CD1c-positive myeloid dendritic cell (primary cell): ENCODE data around the gene TET1.
A peak's percentile ranks its signal among the peaks of the same experiment; 100 is the strongest.
"Not testable (repeated sequence)": the region's sequence is repeated elsewhere in the genome, so short reads cannot be mapped to it uniquely, and the experiment has no call there.

ENCODE experiments used
- DNase-seq: peaks from one replicate; pipeline ENCODE4 v3.0.0-alpha.2; 2016; ENCODE audit errors: extremely low spot score

TET1 gene

DNA sequence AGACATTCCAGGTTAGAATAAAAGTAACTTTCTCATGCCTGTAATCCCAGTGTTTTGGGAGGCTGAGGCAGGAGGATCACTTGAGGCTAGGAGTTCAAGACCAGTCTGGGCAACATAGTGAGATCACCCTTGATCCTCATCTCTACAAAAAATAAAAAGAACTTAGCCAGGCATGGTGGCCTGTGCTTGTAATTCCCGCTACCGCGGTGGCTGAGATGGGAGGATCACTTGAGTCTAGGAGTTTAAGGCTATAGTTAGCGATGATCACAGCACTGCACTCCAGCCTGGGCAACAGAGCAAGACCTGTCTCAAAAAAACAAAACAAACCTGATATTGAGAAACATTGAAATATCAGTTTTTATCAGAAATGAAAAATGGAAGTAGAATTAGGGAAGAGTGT lies 4.6 kb downstream of the TET1 start:
- DNase-seq: no peak

DNA sequence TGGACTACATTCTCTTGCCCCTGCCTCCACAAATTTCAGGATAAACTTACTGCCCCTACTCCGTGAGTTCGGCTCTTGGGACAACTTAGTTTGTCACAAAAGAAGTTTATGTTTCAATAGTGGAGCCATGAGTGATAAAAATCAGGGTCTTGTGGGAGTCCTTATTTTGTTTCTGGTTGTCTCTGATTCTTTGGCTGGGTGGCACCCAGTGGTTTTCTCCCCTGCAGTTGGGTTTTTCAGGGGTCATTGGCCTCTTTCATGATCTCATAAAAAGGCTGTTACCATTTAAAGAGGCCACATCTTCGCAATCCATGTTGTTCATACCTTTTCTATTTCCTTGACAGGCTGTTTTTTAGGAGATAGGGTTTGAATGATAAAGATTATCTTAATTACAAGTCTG lies 5.5 kb downstream of the TET1 start:
- DNase-seq: no peak

DNA sequence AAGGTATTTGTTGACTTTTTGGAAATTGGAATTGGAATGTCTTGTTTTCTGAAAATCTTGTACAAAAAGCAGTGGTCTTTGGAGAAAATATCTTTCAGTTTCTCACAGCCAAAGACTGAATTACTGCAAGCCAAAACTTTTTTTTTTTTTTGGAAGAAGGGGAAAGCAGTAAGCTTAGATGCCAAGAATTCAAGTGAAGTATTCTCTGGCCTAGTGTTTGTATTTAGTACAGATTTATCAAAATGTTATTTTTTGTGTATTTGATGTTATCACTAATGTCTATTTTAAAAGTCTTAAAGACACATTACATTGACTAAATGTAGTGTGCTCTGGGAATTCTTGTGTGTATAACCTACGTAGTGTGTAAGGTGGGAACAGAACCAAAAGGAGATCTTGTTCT lies 6.2 kb downstream of the TET1 start:
- no peak for DNase-seq

DNA sequence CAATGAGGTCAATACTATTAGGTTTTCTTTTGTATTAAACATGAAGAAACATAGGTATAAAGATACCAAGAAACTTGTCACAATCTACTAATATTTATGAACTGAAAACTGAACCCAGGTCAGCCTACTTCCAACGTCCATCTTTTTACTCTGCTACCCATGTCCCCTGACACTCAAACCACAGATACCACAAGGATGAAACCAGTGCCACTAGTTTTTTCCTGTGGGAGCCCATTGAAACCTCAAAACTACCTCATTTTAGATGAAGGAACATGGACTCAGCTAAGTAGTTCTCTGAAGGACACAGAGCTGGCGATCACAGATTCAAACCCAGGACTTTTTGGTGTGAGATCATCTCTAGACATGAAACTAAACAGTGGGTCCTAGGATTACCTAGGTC lies 6.8 kb downstream of the TET1 start:
- no peak for DNase-seq

DNA sequence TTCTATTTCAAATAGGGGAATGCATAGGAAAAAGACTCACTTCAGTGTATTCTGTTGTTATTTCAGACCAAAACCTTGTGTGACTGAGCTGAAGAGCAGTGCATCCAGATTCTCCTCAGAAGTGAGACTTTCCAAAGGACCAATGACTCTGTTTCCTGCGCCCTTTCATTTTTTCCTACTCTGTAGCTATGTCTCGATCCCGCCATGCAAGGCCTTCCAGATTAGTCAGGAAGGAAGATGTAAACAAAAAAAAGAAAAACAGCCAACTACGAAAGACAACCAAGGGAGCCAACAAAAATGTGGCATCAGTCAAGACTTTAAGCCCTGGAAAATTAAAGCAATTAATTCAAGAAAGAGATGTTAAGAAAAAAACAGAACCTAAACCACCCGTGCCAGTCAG lies 12.0 kb downstream of the TET1 start:
- DNase-seq: no peak

DNA sequence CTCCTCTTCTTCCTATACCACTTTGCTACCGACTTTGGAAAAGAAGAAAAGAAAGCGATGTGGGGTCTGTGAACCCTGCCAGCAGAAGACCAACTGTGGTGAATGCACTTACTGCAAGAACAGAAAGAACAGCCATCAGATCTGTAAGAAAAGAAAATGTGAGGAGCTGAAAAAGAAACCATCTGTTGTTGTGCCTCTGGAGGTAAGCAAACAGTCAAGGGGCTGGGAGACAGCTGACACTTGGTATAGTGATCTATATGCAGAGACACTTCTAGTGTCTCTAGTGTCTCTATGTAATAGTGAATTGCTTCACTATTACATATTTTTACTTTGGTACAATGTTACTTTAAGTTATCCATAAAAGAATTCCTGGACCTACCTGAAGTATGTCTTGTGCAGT lies 13.9 kb downstream of the TET1 start:
- no peak for DNase-seq

DNA sequence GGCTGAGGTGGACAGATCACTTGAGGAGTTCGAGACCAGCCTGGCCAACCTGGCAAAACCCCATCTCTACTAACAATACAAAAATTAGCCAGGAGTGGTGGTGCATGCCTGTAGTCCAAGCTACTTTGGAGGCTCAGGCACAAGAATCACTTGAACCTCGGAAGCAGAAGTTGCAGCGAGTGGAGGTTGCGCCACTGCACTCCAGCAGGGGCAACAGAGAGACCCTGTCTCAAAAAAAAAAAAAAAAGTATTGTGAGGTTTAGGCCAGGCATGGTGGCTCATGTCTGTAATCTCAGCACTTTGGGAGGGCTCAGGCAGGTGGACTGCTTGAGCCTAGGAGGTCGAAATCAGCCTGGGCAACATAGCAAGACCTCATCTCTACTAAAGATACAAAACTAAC lies 16.0 kb downstream of the TET1 start:
- no peak for DNase-seq

DNA sequence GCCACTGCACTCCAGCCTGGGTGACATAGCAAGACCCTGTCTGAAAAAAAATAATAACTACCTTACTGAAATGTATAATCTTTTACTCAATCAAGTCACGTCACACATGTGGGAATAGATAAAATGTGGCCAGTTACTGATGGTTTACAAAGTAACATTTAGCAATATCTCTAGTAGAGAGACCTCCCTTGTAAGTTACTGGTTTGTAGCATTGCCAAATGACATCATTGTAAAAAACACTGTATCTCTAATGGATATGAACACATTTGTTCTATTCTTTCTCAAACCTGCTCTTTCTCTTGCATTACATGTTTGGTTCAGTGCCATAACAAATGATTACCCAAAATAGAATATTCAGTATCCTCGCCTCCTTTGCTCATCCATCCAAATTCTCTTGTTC lies 18.8 kb downstream of the TET1 start:
- DNase-seq: no peak

DNA sequence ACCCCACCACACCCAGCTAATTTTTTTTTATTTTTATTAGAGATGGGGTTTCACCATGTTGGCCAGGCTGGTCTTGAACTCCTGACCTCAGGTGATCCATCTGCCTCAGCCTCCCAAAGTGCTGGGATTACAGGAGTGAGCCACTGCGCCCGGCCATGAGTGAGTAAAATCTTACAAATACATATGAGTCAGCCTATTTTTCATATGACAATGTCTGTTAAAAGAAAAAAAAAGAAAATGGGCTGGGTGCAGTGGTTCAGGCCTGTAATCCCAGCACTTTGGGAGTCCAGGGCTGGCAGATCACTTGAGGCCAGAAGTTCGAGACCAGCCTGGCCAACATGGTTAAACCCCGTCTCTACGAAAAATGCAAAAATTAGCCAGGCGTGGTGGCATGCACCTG lies 24.1 kb downstream of the TET1 start:
- not testable (repeated sequence) for DNase-seq

DNA sequence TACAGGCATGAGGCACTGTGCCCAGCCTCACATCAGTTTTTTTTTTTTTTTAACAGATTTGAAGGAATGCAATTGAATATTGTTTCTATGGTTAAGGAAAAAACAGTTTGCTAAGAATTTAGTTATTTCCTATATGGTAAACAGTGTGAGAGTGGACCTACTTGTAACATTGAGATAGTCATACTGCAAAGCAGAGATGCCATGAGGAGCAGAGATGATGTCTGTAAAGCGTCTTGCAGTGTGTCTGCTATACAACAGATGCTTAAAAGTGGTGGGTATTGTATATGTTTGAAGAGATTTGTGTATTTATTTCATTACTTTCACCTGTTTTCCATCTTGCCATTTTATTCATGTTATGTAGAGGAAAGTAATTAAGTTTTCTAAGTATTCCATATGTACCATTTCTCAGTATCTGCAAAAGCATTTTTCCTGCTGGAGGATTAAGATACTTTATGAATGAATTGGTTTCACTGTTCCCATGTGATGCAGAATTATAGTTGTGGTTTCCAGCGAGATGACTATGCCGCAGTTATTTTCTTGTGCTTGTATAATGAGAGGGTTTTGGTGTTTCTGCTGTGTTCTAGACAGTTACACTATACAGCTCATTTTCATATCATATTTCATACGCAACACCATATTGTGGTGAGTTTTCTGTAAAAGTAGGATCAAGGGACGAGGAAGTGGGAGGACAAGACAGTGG lies 26.6 kb downstream of the TET1 start:
- DNase-seq: no peak

DNA sequence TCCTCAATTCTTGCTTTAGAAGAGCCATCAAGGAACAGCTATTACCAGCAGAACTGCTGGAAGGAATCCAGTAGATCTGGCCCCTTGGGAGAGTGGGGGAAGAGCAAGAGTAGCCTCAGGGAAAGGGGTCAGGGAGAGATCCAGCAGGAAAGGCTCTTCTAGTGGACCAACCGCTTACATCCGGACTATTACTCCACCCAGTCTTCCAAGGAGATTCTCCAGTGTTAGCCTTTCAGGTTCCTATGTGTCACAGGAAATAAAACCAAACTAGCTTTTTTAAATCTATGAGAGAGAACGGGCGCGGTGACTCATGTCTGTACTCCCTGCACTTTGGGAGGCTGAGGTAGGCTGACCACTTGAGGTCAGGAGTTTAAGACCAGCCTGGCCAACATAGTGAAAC lies 34.3 kb downstream of the TET1 start:
- DNase-seq: no peak

DNA sequence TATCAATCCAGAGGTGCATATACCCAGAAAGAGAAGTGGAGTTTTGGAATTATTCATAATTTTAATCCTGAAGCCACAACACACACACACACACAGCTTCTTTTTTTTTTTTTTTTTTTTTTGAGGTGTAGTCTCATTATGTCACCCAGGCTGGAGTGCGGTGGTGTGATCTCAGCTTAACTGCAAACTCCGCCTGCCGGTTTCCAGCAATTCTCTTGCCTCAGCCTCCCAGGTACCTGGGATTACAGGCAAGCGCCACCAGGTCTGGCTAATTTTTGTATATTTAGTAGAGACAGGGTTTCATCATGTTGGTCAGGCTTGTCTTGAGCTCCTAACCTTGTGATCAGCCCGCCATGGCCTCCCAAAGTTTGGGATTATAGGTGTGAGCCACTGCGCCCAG lies 35.4 kb downstream of the TET1 start:
- no peak for DNase-seq

DNA sequence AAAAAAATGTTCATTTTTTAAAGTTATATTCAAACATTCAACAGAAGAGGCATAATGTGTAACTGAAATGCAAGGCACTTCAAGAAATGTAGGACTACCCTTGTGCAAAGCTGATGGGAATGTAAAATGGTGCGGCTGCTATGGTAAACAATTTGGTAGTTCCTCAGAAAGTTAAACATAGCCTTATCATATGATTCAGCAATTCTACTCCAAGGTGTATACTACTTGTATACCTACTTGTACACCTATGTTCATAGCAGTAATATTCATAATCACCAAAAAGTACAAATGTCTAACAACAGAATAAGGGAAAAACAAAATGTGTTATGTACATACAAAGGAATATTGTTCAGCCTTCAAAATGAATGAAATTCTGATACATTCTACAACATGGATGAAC lies 37.3 kb downstream of the TET1 start:
- no peak for DNase-seq

DNA sequence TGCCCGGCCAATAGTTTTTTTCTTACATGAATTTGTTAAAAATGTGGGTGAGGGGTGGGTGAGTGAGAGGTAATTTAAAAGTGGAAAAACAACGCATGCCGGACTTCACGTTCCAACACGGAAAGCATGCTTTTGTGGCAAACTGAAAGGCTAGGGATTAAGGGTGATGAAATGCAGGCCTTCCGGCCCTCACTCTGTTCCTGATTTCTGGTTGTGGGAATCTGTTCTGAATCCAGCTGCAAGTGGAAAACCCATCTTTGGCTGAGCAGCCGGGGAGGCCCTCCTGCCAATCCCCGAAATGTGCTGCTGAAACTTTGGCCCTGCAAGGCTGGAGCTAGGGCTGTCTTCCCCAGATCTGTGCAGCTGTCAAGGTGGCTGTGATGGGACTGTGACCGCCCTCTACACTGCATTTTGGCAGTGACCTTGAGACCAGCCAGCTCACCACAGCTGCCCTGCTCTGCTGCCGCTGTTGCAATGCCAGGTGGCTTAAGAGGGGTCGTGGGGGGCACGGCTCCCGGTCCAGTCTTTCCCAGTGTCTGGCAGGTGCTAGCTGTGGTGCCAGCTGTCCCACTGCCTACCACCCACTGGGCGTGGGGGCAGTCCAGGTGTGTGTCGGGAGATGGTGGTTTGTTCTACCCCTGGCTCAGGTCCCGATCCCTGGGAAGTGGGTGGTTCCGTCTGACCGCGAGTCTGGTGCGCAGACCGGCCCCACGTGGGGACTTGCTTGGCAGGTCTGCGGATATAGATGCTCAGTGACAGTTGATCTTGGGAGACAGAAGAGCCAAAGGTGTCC lies 39.0 kb downstream of the TET1 start:
- no peak for DNase-seq

DNA sequence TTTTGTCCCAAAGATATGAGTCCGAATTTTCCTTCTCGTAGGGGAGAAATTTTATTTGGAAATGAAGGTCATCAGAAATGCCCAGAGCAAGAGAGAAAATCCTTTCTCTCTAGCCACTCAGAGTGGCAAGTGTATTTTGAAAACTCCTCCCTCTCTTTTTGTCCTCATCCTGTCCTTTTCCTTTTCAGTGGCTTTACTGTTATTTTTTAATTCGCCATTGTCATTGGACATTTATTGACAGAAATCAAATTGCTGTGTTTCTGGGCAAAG lies 39.6 kb downstream of the TET1 start:
- DNase-seq: no peak

DNA sequence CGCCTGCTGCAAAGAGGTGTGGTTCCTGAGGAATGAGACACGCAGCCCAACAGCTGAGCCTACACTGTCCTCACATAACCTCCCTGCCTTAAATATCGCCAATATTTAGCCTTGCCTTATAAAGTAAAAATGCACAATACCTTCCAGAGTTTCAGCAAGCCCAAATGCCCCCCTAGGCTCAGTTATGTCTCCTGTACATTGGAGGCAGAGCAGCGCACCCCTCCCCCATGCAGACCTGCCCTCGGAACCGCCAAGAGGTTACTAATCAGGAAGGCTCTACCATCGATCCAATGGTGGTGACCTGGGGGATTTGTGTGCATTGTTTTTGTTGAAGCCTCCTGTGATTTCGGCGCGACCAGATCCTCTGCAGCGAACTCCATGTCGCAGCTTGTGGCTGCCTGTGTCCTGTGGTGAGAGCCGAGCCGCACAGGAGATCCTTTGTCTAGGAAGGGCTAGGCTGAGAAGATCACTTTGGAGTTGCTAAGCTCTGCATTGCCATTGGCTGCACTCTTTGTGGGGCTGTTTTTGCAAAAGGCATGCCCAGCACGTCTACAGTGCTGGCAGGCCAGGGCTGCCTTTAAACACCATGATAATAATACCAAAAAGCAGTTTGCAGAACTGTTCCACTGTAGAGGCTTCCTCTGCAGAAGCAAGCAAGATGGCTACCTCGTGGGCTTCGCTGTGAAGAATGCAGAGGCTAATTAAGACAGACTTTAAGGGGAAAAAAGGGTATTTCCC lies 40.1 kb downstream of the TET1 start:
- peak; percentile 42 for DNase-seq

DNA sequence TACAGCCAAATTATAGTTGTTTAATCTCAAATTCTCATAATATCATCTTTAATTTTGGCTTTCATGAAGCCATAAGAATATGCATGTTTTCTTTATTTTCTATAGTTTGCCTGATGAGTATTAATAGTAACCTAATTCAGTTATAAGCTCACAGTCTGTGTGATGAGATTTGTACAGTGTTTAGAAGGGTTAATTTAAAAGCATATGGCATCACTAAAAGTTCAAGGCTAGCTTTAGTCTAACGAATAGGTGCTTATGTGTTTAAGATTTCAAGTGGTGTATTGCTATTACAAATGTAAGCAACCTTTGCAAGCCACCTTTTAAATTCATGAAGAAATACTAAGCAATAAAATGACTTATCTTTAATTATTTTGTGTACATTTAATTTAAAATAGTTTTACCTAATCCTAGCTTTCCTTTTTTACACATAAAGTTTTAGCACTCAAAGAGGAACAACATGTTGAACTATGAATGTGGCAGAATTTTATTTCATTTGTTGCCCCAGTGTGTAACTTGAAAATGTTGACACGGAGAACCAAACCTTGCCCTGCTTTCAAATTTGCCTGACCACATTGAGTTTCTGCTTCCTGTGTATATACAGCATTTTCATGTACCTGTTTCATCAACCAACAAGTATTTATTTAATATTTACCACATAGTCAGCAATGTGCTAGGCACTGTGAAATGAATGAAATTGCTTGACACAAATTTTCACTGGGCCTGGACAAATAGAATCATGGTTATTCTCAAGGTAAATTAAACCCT lies 41.5 kb downstream of the TET1 start:
- no peak for DNase-seq

DNA sequence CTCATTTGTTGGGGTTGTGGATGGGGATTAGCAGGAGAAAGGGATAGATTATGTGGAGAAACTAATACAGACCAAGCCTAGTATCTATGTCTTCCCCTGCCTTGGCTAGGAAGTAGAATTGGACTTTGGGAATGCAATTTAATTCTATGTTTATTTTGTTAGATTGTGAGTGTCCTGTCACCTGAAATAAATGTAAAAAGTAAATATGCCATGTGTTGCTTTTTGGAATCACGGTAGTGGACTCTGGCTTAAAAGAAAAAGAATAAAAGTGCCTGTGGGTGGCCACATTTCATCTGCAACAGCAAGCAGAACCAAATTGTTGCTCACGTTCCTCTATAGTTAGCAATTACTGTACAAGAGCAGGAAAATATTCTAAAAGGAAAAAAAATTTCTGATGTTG lies 42.3 kb downstream of the TET1 start:
- DNase-seq: no peak

DNA sequence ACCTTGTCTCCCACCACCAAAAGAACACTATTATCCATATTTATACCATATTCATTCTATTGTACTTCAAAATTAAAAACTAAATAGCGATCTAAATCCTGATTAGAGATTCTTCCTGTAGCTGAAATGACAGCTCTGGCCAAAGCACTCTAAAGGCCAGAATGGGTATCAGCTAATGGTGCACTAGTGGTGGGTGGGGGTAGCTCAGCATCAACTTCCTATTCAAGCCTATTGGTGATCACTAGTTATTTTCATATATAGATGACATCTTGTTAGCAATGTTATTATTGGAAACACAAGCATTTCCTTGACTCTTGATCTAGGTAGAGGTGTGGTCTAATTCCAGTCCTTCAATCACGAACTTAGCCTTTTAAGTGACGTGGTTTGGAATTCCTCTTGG lies 43.6 kb downstream of the TET1 start:
- DNase-seq: no peak

DNA sequence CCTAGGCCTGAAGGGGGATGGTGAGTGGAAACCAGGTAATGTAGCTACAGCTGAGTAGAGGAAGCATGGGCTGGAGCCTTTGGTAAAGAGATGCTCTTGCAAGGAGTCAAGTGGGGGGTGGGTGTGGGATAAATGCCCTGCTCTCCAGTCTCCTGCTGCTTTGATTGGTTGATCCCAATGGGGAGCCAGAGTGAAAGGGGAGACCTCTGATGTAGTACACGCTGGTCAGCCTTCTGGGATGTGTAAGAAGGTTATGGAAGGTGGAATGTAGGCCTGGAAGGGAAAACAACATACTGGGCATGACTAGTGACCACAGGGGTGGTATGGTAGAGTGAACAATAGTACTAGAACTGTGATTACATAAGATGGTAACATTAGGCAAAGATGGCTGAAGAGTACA lies 44.3 kb downstream of the TET1 start:
- DNase-seq: no peak

DNA sequence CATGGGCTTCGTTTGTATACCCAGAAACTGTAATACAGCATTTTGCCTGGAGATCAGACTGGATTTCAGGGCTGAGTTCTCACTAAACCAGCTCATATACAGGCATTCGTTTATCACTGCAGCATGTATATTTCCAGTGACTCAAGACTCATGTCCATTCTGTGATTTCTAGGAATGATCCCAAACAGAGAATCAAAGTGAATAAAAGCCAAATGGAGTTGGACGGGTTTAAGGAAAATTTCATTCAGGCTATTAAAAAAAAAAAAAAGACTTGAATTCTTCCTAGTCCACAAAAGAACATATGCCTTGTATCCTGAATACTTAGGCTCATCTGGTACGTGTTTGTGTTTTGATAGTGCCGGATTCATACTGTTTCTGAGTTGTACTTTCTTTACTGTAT lies 46.8 kb downstream of the TET1 start:
- DNase-seq: no peak

DNA sequence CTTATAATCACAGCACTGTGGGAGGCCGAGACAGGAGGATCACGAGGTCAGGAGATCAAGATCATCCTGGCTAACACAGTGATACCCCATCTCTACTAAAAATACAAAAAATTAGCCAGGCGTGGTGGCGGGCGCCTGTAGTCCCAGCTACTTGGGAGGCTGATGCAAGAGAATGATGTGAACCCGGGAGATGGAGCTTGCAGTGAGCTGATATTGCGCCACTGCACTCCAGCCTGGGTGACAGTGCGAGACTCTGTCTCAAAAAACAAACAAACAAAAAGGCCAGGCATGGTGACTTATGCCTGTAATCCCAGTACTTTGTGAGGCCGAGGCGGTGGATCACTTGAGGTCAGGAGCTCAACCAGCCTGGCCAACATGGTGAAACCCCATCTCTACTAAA lies 49.9 kb downstream of the TET1 start:
- DNase-seq: not testable (repeated sequence)

DNA sequence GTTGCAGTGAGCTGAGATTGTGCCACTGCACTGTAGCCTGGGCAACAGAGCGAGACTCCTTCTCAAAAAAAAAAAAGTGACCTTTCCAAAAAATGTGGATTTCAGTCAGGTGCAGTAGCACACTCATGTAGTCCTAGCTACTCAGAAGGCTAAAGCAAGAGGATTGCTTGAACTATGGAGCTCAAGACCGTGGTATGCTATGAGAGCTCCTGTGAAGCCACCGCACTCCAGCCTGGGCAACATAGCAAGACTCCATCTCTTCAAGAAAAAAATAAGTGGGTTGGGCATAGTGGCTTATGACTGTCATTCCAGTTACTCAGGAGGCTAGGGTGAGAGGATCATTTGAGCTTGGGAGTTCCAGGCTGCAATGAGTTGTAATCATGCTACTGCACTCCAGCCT lies 51.1 kb downstream of the TET1 start:
- no peak for DNase-seq
